Astrocyte of the cerebellum (primary cell): ENCODE measurements around the gene CHCHD6.

Experiments
- DNase-seq: peaks from one replicate; pipeline ENCODE4 v3.0.0-alpha.2; 2011; ENCODE audit warnings: low read depth
- H3K4me3 ChIP-seq: 2 replicates; pipeline ENCODE4 v1.5.1; 2011; ENCODE audit warnings: mild to moderate bottlenecking, low read depth, low read length, moderate library complexity
- in situ Hi-C: cut with HindIII; loops from 2 replicates; pipeline ENCODE4 v1.10.0; 2017; ENCODE audit warnings: low sequenced_read_pairs
- TF ChIP-seq, protein P1 (sequence below): IDR thresholded peaks from 2 replicates; pipeline ENCODE4 v1.5.1; 2012; ENCODE audit warnings: low read length, low read depth, moderate library complexity, mild to moderate bottlenecking; ENCODE audit errors: missing control alignments

Gene CHCHD6

DNA sequence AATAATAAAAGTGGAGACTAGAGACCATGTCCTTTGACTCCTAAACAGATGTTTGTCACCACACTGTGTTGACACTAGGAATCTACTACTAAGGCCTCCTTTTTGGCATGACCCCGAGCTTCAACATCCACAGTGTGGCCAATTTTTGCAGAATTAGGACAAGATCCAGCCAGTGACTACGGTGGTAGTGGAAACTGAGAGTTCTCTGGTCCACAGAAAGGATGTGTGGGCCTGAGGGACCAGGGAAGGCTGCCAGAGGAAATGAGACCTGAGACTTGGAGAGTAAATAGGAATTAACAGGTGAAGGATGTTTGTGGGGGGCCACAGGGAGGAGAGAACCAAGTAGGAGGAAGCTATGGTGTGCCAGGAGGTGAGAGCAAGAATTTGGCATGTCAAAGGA is 122.7 kb downstream of the CHCHD6 start:
- TF ChIP-seq, protein P1, sequence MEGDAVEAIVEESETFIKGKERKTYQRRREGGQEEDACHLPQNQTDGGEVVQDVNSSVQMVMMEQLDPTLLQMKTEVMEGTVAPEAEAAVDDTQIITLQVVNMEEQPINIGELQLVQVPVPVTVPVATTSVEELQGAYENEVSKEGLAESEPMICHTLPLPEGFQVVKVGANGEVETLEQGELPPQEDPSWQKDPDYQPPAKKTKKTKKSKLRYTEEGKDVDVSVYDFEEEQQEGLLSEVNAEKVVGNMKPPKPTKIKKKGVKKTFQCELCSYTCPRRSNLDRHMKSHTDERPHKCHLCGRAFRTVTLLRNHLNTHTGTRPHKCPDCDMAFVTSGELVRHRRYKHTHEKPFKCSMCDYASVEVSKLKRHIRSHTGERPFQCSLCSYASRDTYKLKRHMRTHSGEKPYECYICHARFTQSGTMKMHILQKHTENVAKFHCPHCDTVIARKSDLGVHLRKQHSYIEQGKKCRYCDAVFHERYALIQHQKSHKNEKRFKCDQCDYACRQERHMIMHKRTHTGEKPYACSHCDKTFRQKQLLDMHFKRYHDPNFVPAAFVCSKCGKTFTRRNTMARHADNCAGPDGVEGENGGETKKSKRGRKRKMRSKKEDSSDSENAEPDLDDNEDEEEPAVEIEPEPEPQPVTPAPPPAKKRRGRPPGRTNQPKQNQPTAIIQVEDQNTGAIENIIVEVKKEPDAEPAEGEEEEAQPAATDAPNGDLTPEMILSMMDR = no peak
- no peak for DNase-seq
- no peak overlapping the region for H3K4me3 ChIP-seq
- in situ Hi-C loops = no loop called here

DNA sequence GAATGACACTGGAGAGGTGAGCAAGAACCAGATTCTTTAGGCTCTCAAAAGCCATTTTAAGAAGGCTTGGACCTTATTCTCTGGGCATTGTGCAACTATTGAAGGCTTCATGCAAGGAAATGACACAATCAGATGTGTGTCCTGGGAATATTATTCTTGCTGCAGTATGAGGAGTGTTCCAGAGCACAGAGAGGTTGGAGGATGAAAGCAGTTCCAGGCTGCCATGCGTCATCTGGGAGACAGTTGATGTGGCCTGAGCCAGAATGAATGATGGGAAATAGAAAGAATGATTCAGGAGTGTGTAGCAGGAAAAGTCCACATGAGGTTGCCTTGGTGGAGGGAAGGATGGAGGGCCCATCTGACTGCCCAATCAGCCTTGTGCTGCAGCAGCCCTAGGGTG is 123.1 kb downstream of the CHCHD6 start:
- TF ChIP-seq, protein P1 = no peak
- in situ Hi-C loops = no loop called here
- no peak overlapping the region for H3K4me3 ChIP-seq
- DNase-seq = no peak

- DNase-seq = no peak
- in situ Hi-C loops = no loop called here
- TF ChIP-seq, protein P1 = no peak
Measured at GRCh38 chr3:126828306-126828705, 124.3 kb downstream of the CHCHD6 start.

GRCh38 chr3:126832933-126833332 is 128.9 kb downstream of the CHCHD6 start:
- TF ChIP-seq, protein P1 = no peak
- no peak for DNase-seq
- no peak overlapping the region for H3K4me3 ChIP-seq
- in situ Hi-C loops = no loop called here

More at GRCh38 chr3:126828306-126828705, 124.3 kb downstream of the CHCHD6 start:
- H3K4me3 ChIP-seq = no peak overlapping the region

GRCh38 chr3:126834596-126835471 is 130.8 kb downstream of the CHCHD6 start:
- TF ChIP-seq, protein P1 = no peak
- in situ Hi-C loops = no loop called here
- no peak for DNase-seq
- no peak overlapping the region for H3K4me3 ChIP-seq

GRCh38 chr3:126835472-126836219 is 131.6 kb downstream of the CHCHD6 start:
- H3K4me3 ChIP-seq = no peak overlapping the region
- TF ChIP-seq, protein P1 = peak; percentile 43
- in situ Hi-C loops = no loop called here
- no peak for DNase-seq
